Keratinocyte (primary cell): ENCODE results near the gene CHCHD1. TPM values are rescaled to one million over a fixed set of nuclear protein-coding genes. Genes with fewer than 3 reads are reported as not detected.

ENCODE experiments used
- DNase-seq: peaks from one replicate; pipeline ENCODE4 v3.0.0-alpha.2; 2011; ENCODE audit warnings: low read depth, missing footprints, low spot score
- FAIRE-seq: peaks from 2 replicates; lab custom pipeline; 2011; peaks lifted over from hg19 to GRCh38; lab: Jason Lieb, UNC
- H2AFZ ChIP-seq: 2 replicates; pipeline ENCODE4 v1.6.0; 2012; ENCODE audit warnings: low read length, control low read depth, inconsistent platforms; ENCODE audit not compliant: control insufficient read depth
- H3K27ac ChIP-seq: 2 replicates; pipeline ENCODE4 v1.5.1; 2011; ENCODE audit warnings: low read length; ENCODE audit not compliant: control insufficient read depth, insufficient read depth
- H3K27me3 ChIP-seq: 3 replicates; pipeline ENCODE4 v1.6.0; 2011; ENCODE audit warnings: low read length; ENCODE audit not compliant: control insufficient read depth, insufficient read depth; ENCODE audit errors: extremely low read depth
- H3K36me3 ChIP-seq, 2 experiments: 2 replicates in 1 of 2; 3 replicates in 1 of 2; pipeline ENCODE4 v1.5.1; 2011; ENCODE audit warnings: low read length in 2 of 2, mild to moderate bottlenecking in 1 of 2; ENCODE audit not compliant: control insufficient read depth in 2 of 2, insufficient read depth in 2 of 2; ENCODE audit errors: extremely low read depth in 1 of 2
- H3K4me1 ChIP-seq: 3 replicates; pipeline ENCODE4 v1.5.1; 2011; ENCODE audit warnings: low read length; ENCODE audit not compliant: control insufficient read depth, insufficient read depth; ENCODE audit errors: extremely low read depth
- H3K4me2 ChIP-seq: 3 replicates; pipeline ENCODE4 v1.6.0; 2011; ENCODE audit warnings: low read depth, low read length; ENCODE audit not compliant: control insufficient read depth, insufficient read depth; ENCODE audit errors: extremely low read depth
- H3K4me3 ChIP-seq, 3 experiments: fragments of 200-600 bp in 1 of 3; sonication (generic) in 1 of 3; 2 replicates in 2 of 3; 3 replicates in 1 of 3; pipeline ENCODE4 v1.5.1; 2011 to 2016; ENCODE audit warnings: low read length in 3 of 3, mild to moderate bottlenecking in 3 of 3, control low read depth in 2 of 3, inconsistent platforms in 1 of 3, low read depth in 1 of 3, mixed read lengths in 1 of 3, mixed run types in 1 of 3, moderate library complexity in 1 of 3; ENCODE audit not compliant: control insufficient read depth in 2 of 3, insufficient read depth in 2 of 3; ENCODE audit errors: extremely low read depth in 1 of 3
- H3K79me2 ChIP-seq: 2 replicates; pipeline ENCODE4 v1.6.0; 2012; ENCODE audit warnings: low read length; ENCODE audit not compliant: control insufficient read depth, insufficient read depth
- H3K9ac ChIP-seq: 3 replicates; pipeline ENCODE4 v1.6.0; 2011; ENCODE audit warnings: low read length; ENCODE audit not compliant: control insufficient read depth, insufficient read depth; ENCODE audit errors: extremely low read depth
- H3K9me1 ChIP-seq: 3 replicates; pipeline ENCODE4 v1.6.0; 2011; ENCODE audit warnings: low read length; ENCODE audit not compliant: control insufficient read depth, insufficient read depth; ENCODE audit errors: extremely low read depth
- H3K9me3 ChIP-seq: 2 replicates; pipeline ENCODE4 v1.5.1; 2012; ENCODE audit warnings: low read depth, low read length; ENCODE audit not compliant: control insufficient read depth
- H4K20me1 ChIP-seq: 3 replicates; pipeline ENCODE4 v1.6.0; 2011; ENCODE audit warnings: low read length; ENCODE audit not compliant: control insufficient read depth, insufficient read depth; ENCODE audit errors: extremely low read depth
- CTCF ChIP-seq, 3 experiments: IDR thresholded peaks in 1 of 3; conservative IDR thresholded peaks in 1 of 3; optimal IDR thresholded peaks in 1 of 3; 2 replicates in 2 of 3; 3 replicates in 1 of 3; pipeline versions ENCODE3 to v1.5.1; 2011; ENCODE audit warnings: low read length in 3 of 3, mild to moderate bottlenecking in 3 of 3, moderate library complexity in 2 of 3, control low read depth in 1 of 3, inconsistent platforms in 1 of 3; ENCODE audit not compliant: insufficient read depth in 2 of 3; ENCODE audit errors: extremely low read depth in 1 of 3
- EZH2 ChIP-seq: IDR thresholded peaks from one replicate; pipeline ENCODE4 v1.6.1; 2012; ENCODE audit warnings: inconsistent platforms, mild to moderate bottlenecking, low read length, moderate library complexity
- dilution Hi-C: fragments of 300-500 bp; cut with MboI; formaldehyde crosslinking; loops from one replicate; pipeline ENCODE4 v1.7.0; 2020; ENCODE audit warnings: low sequenced_read_pairs; ENCODE audit not compliant: extremely low pct_ligation_motif_present
- polyA plus RNA-seq, 5 experiments: library from polyadenylated mRNA; depleted of rRNA in 3 of 5; stranded (reverse) in 3 of 5; stranded (forward) in 1 of 5; unstranded in 1 of 5; fragments of >200 nt; gene quantifications; 1 replicate in 1 of 5; 2 replicates in 3 of 5; 3 replicates in 1 of 5; pipeline versions ENCODE4 v1.2.1 to v1.2.3, GENCODE V29; 2011 to 2012; ENCODE audit warnings: missing spikeins in 2 of 5, low read depth in 1 of 5, low replicate concordance in 1 of 5

Gene CHCHD1
- polyA plus RNA-seq, 1 donor (not counting 4 experiments of a cell fraction or from before 2014, with no cell fraction given): 59.8 TPM

- dilution Hi-C loops: no loop called here
- Histone ChIP-seq H4K20me1 (no peaks in the 10 kb centered on the region), H3K4me1 (peaks cover 17% of the 10 kb centered on the region), H3K79me2 (peaks cover 42% of the 10 kb centered on the region), H3K4me2 (peak overlapping the region; percentile 19), H3K9me3 (no peaks in the 10 kb centered on the region), H3K27me3 (no peaks in the 10 kb centered on the region), H3K9me1 (no peaks in the 10 kb centered on the region), H3K9ac (no peak overlapping the region), H3K27ac (no peak overlapping the region), H2AFZ (no peak overlapping the region), H3K36me3 (peaks cover 6% of the 10 kb centered on the region in 2 experiments), H3K4me3 (no peak overlapping the region)
- FAIRE-seq (no peak), DNase-seq (no peak)
- no peak for TF ChIP-seq EZH2
Observed at GRCh38 chr10:73742454-73742734, 39.5 kb upstream of the CHCHD1 start.

- DNase-seq: no peak
- dilution Hi-C loops: no loop called here
- Histone ChIP-seq H3K36me3 (peaks cover 6% of the 10 kb centered on the region in 2 experiments), H3K4me2 (peak overlapping the region; percentile 94), H3K9me3 (no peaks in the 10 kb centered on the region), H4K20me1 (no peaks in the 10 kb centered on the region), H3K4me1 (peaks cover 17% of the 10 kb centered on the region), H3K27me3 (no peaks in the 10 kb centered on the region), H3K4me3 (peak overlapping the region; percentile 87 to 100 (median 100)), H3K9ac (peak overlapping the region; percentile 98), H2AFZ (peak overlapping the region; percentile 85), H3K9me1 (no peaks in the 10 kb centered on the region), H3K27ac (peak overlapping the region; percentile 98), H3K79me2 (peaks cover 47% of the 10 kb centered on the region)
- FAIRE-seq: no peak
- TF ChIP-seq CTCF (optimal IDR thresholded peaks at IDR 0.05 in 1 of 3, IDR thresholded peaks at IDR 0.05 in 1 of 3, conservative IDR thresholded peaks at IDR 0.05 in 1 of 3; ENCODE audit: extremely low read depth in 1 of 3, insufficient read depth in 2 of 3, low read length in 3 of 3): no peak
- TF ChIP-seq EZH2: no peak
Observed at GRCh38 chr10:73743327-73743904, 38.4 kb upstream of the CHCHD1 start.
